ENCODE measurements around the gene RAP1GAP2. TPM values are rescaled to one million over a fixed set of nuclear protein-coding genes. Genes with fewer than 3 reads are reported as not detected.
A peak's percentile ranks its signal among the peaks of the same experiment; 100 is the strongest.

RAP1GAP2 gene
- total and polyA plus RNA-seq, 7 experiments from 2014 or later, result 0.54 to 95.6 (median 2.6) TPM

GRCh38 chr17:2755891-2756724 lies 40.1 kb upstream of the RAP1GAP2 start:
- Mint-ChIP-seq H3K27me3 (peaks cover 48 to 63% (median 52%) of the 10 kb centered on the region in 5 donors), H3K9me3 (peaks cover 0 to 5% (median 0%) of the 10 kb centered on the region in 11 donors), H3K4me3 (peak overlapping the region in 5 of 10 donors; percentile 47 to 78 (median 58)), H3K27ac (no peak overlapping the region), H3K36me3 (peaks cover 0 to 5% (median 0%) of the 10 kb centered on the region in 5 donors), H3K4me1 (peaks cover 0 to 7% (median 5%) of the 10 kb centered on the region in 7 donors)
- Histone ChIP-seq H3K27me3 (ENCODE audit: control insufficient read depth in 2 of 2, insufficient read depth in 2 of 2, low read length in 2 of 2) (peaks cover 0 to 8% of the 10 kb centered on the region in 2 donors), H3K36me3 (ENCODE audit: control insufficient read depth in 2 of 3, insufficient read depth in 3 of 3, low read length in 3 of 3) (no peaks in the 10 kb centered on the region), H3K4me3 (ENCODE audit: low read length) (no peak overlapping the region), H3K4me1 (ENCODE audit: control insufficient read depth in 2 of 2, insufficient read depth in 2 of 2, low read length in 2 of 2) (no peaks in the 10 kb centered on the region), H3K27ac (ENCODE audit: low read depth, low read length) (no peak overlapping the region), H3K9me3 (ENCODE audit: control insufficient read depth in 2 of 3, low read length in 3 of 3) (no peaks in the 10 kb centered on the region)
- DNase-seq (no peak), ATAC-seq (no peak)
- ChIA-PET CTCF (no interaction called here), POLR2A (no interaction called here)
- intact Hi-C loops (cut with micrococcal nuclease), result no loop called here

GRCh38 chr17:2758870-2759269 lies 37.4 kb upstream of the RAP1GAP2 start:
- no peak overlapping the region for H3K27ac Mint-ChIP-seq
- intact Hi-C loops (cut with micrococcal nuclease), result no loop called here
- H3K9me3 ChIP-seq (ENCODE audit: control insufficient read depth in 2 of 3, low read length in 3 of 3), result no peaks in the 10 kb centered on the region
- H3K27ac ChIP-seq (ENCODE audit: low read depth, low read length), result no peak overlapping the region
- peaks cover 0 to 5% (median 0%) of the 10 kb centered on the region in 5 donors for H3K36me3 Mint-ChIP-seq
- H3K9me3 Mint-ChIP-seq, result peaks cover 0 to 5% (median 0%) of the 10 kb centered on the region in 11 donors
- H3K27me3 Mint-ChIP-seq, result peaks cover 38 to 65% (median 48%) of the 10 kb centered on the region in 5 donors
- no peaks in the 10 kb centered on the region for H3K4me1 ChIP-seq (ENCODE audit: control insufficient read depth in 2 of 2, insufficient read depth in 2 of 2, low read length in 2 of 2)
- ATAC-seq, result no peak
- H3K36me3 ChIP-seq (ENCODE audit: control insufficient read depth in 2 of 3, insufficient read depth in 3 of 3, low read length in 3 of 3), result no peaks in the 10 kb centered on the region
- no peak for DNase-seq
- H3K4me3 ChIP-seq (ENCODE audit: low read length), result no peak overlapping the region
- CTCF ChIA-PET, result no interaction called here
- H3K4me1 Mint-ChIP-seq, result peaks cover 0 to 7% (median 5%) of the 10 kb centered on the region in 7 donors
- POLR2A ChIA-PET, result no interaction called here
- H3K27me3 ChIP-seq (ENCODE audit: control insufficient read depth in 2 of 2, insufficient read depth in 2 of 2, low read length in 2 of 2), result peaks cover 0 to 8% of the 10 kb centered on the region in 2 donors
- no peak overlapping the region for H3K4me3 Mint-ChIP-seq

GRCh38 chr17:2770129-2770528 lies 26.1 kb upstream of the RAP1GAP2 start:
- H3K36me3 Mint-ChIP-seq, result no peaks in the 10 kb centered on the region
- H3K4me3 ChIP-seq (ENCODE audit: low read length), result no peak overlapping the region
- H3K4me1 Mint-ChIP-seq, result no peaks in the 10 kb centered on the region
- H3K36me3 ChIP-seq (ENCODE audit: control insufficient read depth in 2 of 3, insufficient read depth in 3 of 3, low read length in 3 of 3), result no peaks in the 10 kb centered on the region
- intact Hi-C loops (cut with micrococcal nuclease), result no loop called here
- peaks cover 19 to 32% (median 21%) of the 10 kb centered on the region in 5 donors for H3K27me3 Mint-ChIP-seq
- H3K27ac Mint-ChIP-seq, result no peak overlapping the region
- no peak overlapping the region for H3K4me3 Mint-ChIP-seq
- POLR2A ChIA-PET, result interaction anchor here (0.8 kb wide), 1 partner anchor 715 kb away, joined by 3 read pairs; no protein-coding TSS in a partner anchor
- no peaks in the 10 kb centered on the region for H3K27me3 ChIP-seq (ENCODE audit: control insufficient read depth in 2 of 2, insufficient read depth in 2 of 2, low read length in 2 of 2)
- no peaks in the 10 kb centered on the region for H3K9me3 Mint-ChIP-seq
- no peak overlapping the region for H3K27ac ChIP-seq (ENCODE audit: low read depth, low read length)
- ATAC-seq (no peak), DNase-seq (no peak)
- H3K9me3 ChIP-seq (ENCODE audit: control insufficient read depth in 2 of 3, low read length in 3 of 3), result no peaks in the 10 kb centered on the region
- CTCF ChIA-PET, result no interaction called here
- no peaks in the 10 kb centered on the region for H3K4me1 ChIP-seq (ENCODE audit: control insufficient read depth in 2 of 2, insufficient read depth in 2 of 2, low read length in 2 of 2)

GRCh38 chr17:2775206-2775605 lies 21.0 kb upstream of the RAP1GAP2 start:
- Mint-ChIP-seq H3K4me3 (peak overlapping the region in 8 of 10 donors; percentile 30 to 82 (median 49)), H3K9me3 (no peaks in the 10 kb centered on the region), H3K36me3 (no peaks in the 10 kb centered on the region), H3K27ac (no peak overlapping the region), H3K27me3 (peaks cover 33 to 55% (median 45%) of the 10 kb centered on the region in 5 donors), H3K4me1 (peaks cover 4 to 12% (median 6%) of the 10 kb centered on the region in 7 donors)
- peaks cover 0 to 4% of the 10 kb centered on the region in 2 donors for H3K27me3 ChIP-seq (ENCODE audit: control insufficient read depth in 2 of 2, insufficient read depth in 2 of 2, low read length in 2 of 2)
- no peaks in the 10 kb centered on the region for H3K9me3 ChIP-seq (ENCODE audit: control insufficient read depth in 2 of 3, low read length in 3 of 3)
- H3K4me3 ChIP-seq (ENCODE audit: low read length), result no peak overlapping the region
- ChIA-PET CTCF (no interaction called here), POLR2A (no interaction called here)
- DNase-seq, result no peak
- H3K36me3 ChIP-seq (ENCODE audit: control insufficient read depth in 2 of 3, insufficient read depth in 3 of 3, low read length in 3 of 3), result no peaks in the 10 kb centered on the region
- intact Hi-C loops (cut with micrococcal nuclease), result no loop called here
- ATAC-seq, result no peak
- no peak overlapping the region for H3K27ac ChIP-seq (ENCODE audit: low read depth, low read length)
- H3K4me1 ChIP-seq (ENCODE audit: control insufficient read depth in 2 of 2, insufficient read depth in 2 of 2, low read length in 2 of 2), result peaks cover 0 to 5% of the 10 kb centered on the region in 2 donors

GRCh38 chr17:2776589-2777241 lies 19.5 kb upstream of the RAP1GAP2 start:
- intact Hi-C loops (cut with micrococcal nuclease), result no loop called here
- Mint-ChIP-seq H3K27ac (no peak overlapping the region), H3K4me3 (peak overlapping the region in 9 of 10 donors; percentile 23 to 82 (median 71)), H3K9me3 (no peaks in the 10 kb centered on the region), H3K27me3 (peaks cover 33 to 59% (median 45%) of the 10 kb centered on the region in 5 donors), H3K4me1 (peaks cover 4 to 12% (median 6%) of the 10 kb centered on the region in 7 donors), H3K36me3 (no peaks in the 10 kb centered on the region)
- H3K27me3 ChIP-seq (ENCODE audit: control insufficient read depth in 2 of 2, insufficient read depth in 2 of 2, low read length in 2 of 2), result peaks cover 0 to 4% of the 10 kb centered on the region in 2 donors
- POLR2A ChIA-PET, result no interaction called here
- no peaks in the 10 kb centered on the region for H3K9me3 ChIP-seq (ENCODE audit: control insufficient read depth in 2 of 3, low read length in 3 of 3)
- peaks cover 0 to 5% of the 10 kb centered on the region in 2 donors for H3K4me1 ChIP-seq (ENCODE audit: control insufficient read depth in 2 of 2, insufficient read depth in 2 of 2, low read length in 2 of 2)
- ATAC-seq (peak; percentile 54), DNase-seq (no peak)
- peak overlapping the region; percentile 30 for H3K4me3 ChIP-seq (ENCODE audit: low read length)
- CTCF ChIA-PET, result no interaction called here
- no peaks in the 10 kb centered on the region for H3K36me3 ChIP-seq (ENCODE audit: control insufficient read depth in 2 of 3, insufficient read depth in 3 of 3, low read length in 3 of 3)
- no peak overlapping the region for H3K27ac ChIP-seq (ENCODE audit: low read depth, low read length)

- CTCF ChIA-PET, result no interaction called here
- no peak for ATAC-seq
- Mint-ChIP-seq H3K4me3 (peak overlapping the region; percentile 13 to 82 (median 63)), H3K9me3 (no peaks in the 10 kb centered on the region), H3K27ac (no peak overlapping the region), H3K4me1 (peaks cover 4 to 12% (median 6%) of the 10 kb centered on the region in 7 donors), H3K27me3 (peaks cover 32 to 59% (median 44%) of the 10 kb centered on the region in 5 donors), H3K36me3 (no peaks in the 10 kb centered on the region)
- Histone ChIP-seq H3K9me3 (ENCODE audit: control insufficient read depth in 2 of 3, low read length in 3 of 3) (no peaks in the 10 kb centered on the region), H3K36me3 (ENCODE audit: control insufficient read depth in 2 of 3, insufficient read depth in 3 of 3, low read length in 3 of 3) (no peaks in the 10 kb centered on the region), H3K27ac (ENCODE audit: low read depth, low read length) (no peak overlapping the region), H3K4me3 (ENCODE audit: low read length) (no peak overlapping the region), H3K4me1 (ENCODE audit: control insufficient read depth in 2 of 2, insufficient read depth in 2 of 2, low read length in 2 of 2) (peaks cover 0 to 5% of the 10 kb centered on the region in 2 donors), H3K27me3 (ENCODE audit: control insufficient read depth in 2 of 2, insufficient read depth in 2 of 2, low read length in 2 of 2) (peaks cover 0 to 4% of the 10 kb centered on the region in 2 donors)
- POLR2A ChIA-PET, result no interaction called here
- intact Hi-C loops (cut with micrococcal nuclease), result no loop called here
- no peak for DNase-seq
Measured at GRCh38 chr17:2777242-2777867, 18.9 kb upstream of the RAP1GAP2 start.
